ENCODE measurements around the gene ZNF473.
"Not testable (repeated sequence)": the region's sequence is repeated elsewhere in the genome, so short reads cannot be mapped to it uniquely, and the experiment has no call there.

The ZNF473 gene

GRCh38 chr19:50084440-50084839 is 58.6 kb downstream of the ZNF473 start:
- DNase-seq; in situ Hi-C loops (cut with MboI; ENCODE audit: low pct_unique_long_range_greater_than_20kb, low sequenced_read_pairs): not testable (repeated sequence)

- in situ Hi-C loops (cut with MboI; ENCODE audit: low pct_unique_long_range_greater_than_20kb, low sequenced_read_pairs); DNase-seq: not testable (repeated sequence)
Observed at GRCh38 chr19:50087153-50087552, 61.3 kb downstream of the ZNF473 start.

- DNase-seq = peak; percentile 39
- in situ Hi-C loops (cut with MboI; ENCODE audit: low pct_unique_long_range_greater_than_20kb, low sequenced_read_pairs) = not testable (repeated sequence)
Observed at GRCh38 chr19:50090706-50091105, 64.9 kb downstream of the ZNF473 start.

- in situ Hi-C loops (cut with MboI; ENCODE audit: low pct_unique_long_range_greater_than_20kb, low sequenced_read_pairs); DNase-seq: not testable (repeated sequence)
Observed at GRCh38 chr19:50091786-50092185, 66.0 kb downstream of the ZNF473 start.

- in situ Hi-C loops (cut with MboI; ENCODE audit: low pct_unique_long_range_greater_than_20kb, low sequenced_read_pairs) = not testable (repeated sequence)
Observed at GRCh38 chr19:50092597-50092996, 66.8 kb downstream of the ZNF473 start.

GRCh38 chr19:50097884-50098283 is 72.1 kb downstream of the ZNF473 start:
- DNase-seq; in situ Hi-C loops (cut with MboI; ENCODE audit: low pct_unique_long_range_greater_than_20kb, low sequenced_read_pairs): not testable (repeated sequence)

More at GRCh38 chr19:50092597-50092996, 66.8 kb downstream of the ZNF473 start:
- not testable (repeated sequence) for DNase-seq

GRCh38 chr19:50098892-50099291 is 73.1 kb downstream of the ZNF473 start:
- DNase-seq; in situ Hi-C loops (cut with MboI; ENCODE audit: low pct_unique_long_range_greater_than_20kb, low sequenced_read_pairs): not testable (repeated sequence)

GRCh38 chr19:50099696-50100095 is 73.9 kb downstream of the ZNF473 start:
- DNase-seq; in situ Hi-C loops (cut with MboI; ENCODE audit: low pct_unique_long_range_greater_than_20kb, low sequenced_read_pairs): not testable (repeated sequence)

GRCh38 chr19:50100946-50101345 is 75.1 kb downstream of the ZNF473 start:
- DNase-seq; in situ Hi-C loops (cut with MboI; ENCODE audit: low pct_unique_long_range_greater_than_20kb, low sequenced_read_pairs): not testable (repeated sequence)
